Mesothelial cell of epicardium (in vitro differentiated cells): Measurements from ENCODE around the gene ATP5F1D. TPM values are rescaled to one million over a fixed set of nuclear protein-coding genes. Genes with fewer than 3 reads are reported as not detected.

ENCODE experiments used
- DNase-seq, 2 experiments: peaks; one replicate each; pipeline ENCODE4 v3.0.0; 2021; ENCODE audit warnings: low spot score in 2 of 2; ENCODE audit not compliant: unreplicated experiment in 2 of 2
- H3K27ac Mint-ChIP-seq: 2 replicates; pipeline ENCODE4 v1.8.0; 2021; ENCODE audit warnings: mixed read lengths
- H3K27me3 Mint-ChIP-seq: 2 replicates; pipeline ENCODE4 v1.8.0; 2021; ENCODE audit warnings: low read depth, mixed read lengths
- H3K36me3 Mint-ChIP-seq: 2 replicates; pipeline ENCODE4 v1.8.0; 2021; ENCODE audit warnings: mixed read lengths
- H3K4me1 Mint-ChIP-seq: 2 replicates; pipeline ENCODE4 v1.8.0; 2021; ENCODE audit warnings: mixed read lengths
- H3K4me3 Mint-ChIP-seq: 2 replicates; pipeline ENCODE4 v1.8.0; 2021; ENCODE audit warnings: mild to moderate bottlenecking, moderate library complexity, mixed read lengths
- H3K9me3 Mint-ChIP-seq: 2 replicates; pipeline ENCODE4 v1.8.0; 2021; ENCODE audit warnings: mixed read lengths
- total RNA-seq: library from RNA; stranded (reverse); gene quantifications from 3 replicates; pipeline ENCODE4 v1.2.1, GENCODE V29; 2021
- TF ChIP-seq, protein P1 (sequence below): fragments of 200-600 bp; sonication (generic); IDR thresholded peaks from one replicate; pipeline ENCODE4 v1.5.0; 2021; ENCODE audit warnings: antibody characterized with exemption; ENCODE audit not compliant: unreplicated experiment

ATP5F1D gene
- total RNA-seq, 1 donor from 2014 or later = 108 TPM

DNA sequence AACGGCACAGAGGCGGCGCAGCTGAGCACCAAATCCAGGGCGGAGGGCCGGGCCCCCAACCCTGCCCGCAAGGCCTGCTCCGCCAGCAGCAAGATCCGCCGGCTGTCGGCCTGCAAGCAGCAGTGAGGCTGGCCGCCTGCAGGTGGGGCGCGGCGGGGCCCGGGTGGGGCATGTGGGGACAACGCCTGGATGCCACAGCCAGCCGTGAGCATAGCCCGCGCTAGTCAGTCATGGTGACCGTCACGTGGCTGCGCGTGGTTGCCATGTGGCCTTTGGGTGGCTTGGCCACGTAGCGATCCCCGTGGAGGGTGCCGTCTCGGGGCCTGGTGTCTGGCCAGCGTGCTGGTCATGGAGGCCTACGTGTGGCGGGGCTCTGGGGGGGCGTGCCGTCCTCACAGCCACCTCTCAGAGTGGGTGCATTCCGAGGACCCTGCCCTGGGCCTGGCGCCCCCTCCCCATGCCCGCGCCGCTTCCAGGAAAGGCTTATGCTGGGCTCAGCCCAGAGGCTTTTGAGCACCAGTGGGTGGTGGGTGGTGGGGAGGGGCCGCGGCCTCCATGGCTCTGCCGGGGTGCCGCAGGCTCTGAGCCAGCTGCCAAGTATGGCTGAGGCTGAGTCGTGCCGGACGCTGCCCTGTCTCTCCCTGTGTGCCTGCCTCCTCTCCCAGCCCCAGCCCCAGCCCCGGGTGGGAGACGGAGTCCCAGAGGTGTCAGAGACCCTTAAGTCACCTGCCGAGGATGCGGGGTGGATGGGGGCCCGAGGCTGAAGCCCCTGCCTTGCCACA lies 14.8 kb upstream of the ATP5F1D start:
- Mint-ChIP-seq H3K4me1 (peaks cover 4% of the 10 kb centered on the region), H3K9me3 (no peaks in the 10 kb centered on the region), H3K4me3 (no peak overlapping the region), H3K27ac (no peak overlapping the region), H3K27me3 (no peaks in the 10 kb centered on the region), H3K36me3 (peaks cover 3% of the 10 kb centered on the region)
- DNase-seq = no peak
- TF ChIP-seq, protein P1, sequence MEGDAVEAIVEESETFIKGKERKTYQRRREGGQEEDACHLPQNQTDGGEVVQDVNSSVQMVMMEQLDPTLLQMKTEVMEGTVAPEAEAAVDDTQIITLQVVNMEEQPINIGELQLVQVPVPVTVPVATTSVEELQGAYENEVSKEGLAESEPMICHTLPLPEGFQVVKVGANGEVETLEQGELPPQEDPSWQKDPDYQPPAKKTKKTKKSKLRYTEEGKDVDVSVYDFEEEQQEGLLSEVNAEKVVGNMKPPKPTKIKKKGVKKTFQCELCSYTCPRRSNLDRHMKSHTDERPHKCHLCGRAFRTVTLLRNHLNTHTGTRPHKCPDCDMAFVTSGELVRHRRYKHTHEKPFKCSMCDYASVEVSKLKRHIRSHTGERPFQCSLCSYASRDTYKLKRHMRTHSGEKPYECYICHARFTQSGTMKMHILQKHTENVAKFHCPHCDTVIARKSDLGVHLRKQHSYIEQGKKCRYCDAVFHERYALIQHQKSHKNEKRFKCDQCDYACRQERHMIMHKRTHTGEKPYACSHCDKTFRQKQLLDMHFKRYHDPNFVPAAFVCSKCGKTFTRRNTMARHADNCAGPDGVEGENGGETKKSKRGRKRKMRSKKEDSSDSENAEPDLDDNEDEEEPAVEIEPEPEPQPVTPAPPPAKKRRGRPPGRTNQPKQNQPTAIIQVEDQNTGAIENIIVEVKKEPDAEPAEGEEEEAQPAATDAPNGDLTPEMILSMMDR = no peak

DNA sequence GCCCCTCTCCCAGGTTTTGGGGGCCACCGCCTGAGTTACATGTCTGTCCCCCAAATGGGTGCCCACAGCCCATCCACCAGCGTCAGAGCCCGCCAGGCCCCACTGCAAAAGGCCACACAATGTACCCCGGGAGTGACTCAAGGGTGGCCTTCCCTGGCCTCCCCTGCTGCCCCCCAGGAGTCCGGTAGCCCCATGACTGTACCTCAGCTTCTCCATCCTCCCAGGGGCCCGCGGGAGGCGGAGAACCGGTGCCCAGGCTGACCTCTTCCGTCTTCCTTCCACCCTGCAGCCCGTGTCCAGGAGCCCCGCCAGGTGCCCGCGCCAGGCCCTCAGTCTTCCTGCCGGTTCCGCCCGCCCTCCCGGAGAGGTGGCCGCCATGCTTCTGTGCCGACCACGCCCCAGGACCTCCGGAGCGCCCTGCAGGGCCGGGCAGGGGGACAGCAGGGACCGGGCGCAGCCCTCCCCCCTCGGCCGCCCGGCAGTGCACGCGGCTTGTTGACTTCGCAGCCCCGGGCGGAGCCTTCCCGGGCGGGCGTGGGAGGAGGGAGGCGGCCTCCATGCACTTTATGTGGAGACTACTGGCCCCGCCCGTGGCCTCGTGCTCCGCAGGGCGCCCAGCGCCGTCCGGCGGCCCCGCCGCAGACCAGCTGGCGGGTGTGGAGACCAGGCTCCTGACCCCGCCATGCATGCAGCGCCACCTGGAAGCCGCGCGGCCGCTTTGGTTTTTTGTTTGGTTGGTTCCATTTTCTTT lies 14.1 kb upstream of the ATP5F1D start:
- Mint-ChIP-seq H3K9me3 (no peaks in the 10 kb centered on the region), H3K36me3 (peaks cover 3% of the 10 kb centered on the region), H3K27ac (no peak overlapping the region), H3K4me1 (peaks cover 12% of the 10 kb centered on the region), H3K4me3 (no peak overlapping the region), H3K27me3 (no peaks in the 10 kb centered on the region)
- TF ChIP-seq, protein P1 = no peak
- no peak for DNase-seq

DNA sequence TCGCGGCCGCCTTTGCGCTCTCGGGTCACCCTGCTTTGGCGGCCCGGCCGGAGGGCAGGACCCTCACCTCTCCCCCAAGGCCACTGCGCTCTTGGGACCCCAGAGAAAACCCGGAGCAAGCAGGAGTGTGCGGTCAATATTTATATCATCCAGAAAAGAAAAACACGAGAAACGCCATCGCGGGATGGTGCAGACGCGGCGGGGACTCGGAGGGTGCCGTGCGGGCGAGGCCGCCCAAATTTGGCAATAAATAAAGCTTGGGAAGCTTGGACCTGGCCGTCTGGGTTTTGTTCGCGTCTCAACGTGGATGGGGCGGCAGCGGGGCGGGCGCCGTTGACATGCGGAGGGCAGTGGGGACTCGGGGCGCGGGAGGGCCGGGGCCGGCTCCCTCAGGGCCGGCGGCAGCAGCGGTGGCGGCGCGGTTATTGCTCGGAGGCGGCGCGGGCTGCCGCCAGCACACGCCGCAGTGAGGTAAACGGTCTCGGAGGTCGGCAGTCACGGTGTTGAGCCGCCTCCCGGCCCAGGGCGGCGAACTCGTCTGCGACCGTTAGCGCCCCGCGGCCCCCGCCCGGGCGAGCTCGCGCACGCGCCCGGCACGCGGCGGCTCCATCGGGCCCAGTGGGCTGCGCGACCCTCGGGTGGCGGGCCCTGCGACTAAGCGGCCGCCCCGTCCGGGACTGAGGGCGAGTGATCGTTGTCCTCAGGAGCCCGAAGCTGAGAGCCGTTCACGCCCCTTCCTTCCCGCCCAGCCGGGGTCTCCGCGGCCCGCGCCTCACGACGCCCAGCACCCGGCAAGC lies 13.2 kb upstream of the ATP5F1D start:
- H3K4me3 Mint-ChIP-seq = no peak overlapping the region
- H3K27me3 Mint-ChIP-seq = no peaks in the 10 kb centered on the region
- DNase-seq = no peak
- H3K9me3 Mint-ChIP-seq = no peaks in the 10 kb centered on the region
- no peak overlapping the region for H3K27ac Mint-ChIP-seq
- peaks cover 3% of the 10 kb centered on the region for H3K36me3 Mint-ChIP-seq
- TF ChIP-seq, protein P1 = no peak
- H3K4me1 Mint-ChIP-seq = peaks cover 18% of the 10 kb centered on the region

DNA sequence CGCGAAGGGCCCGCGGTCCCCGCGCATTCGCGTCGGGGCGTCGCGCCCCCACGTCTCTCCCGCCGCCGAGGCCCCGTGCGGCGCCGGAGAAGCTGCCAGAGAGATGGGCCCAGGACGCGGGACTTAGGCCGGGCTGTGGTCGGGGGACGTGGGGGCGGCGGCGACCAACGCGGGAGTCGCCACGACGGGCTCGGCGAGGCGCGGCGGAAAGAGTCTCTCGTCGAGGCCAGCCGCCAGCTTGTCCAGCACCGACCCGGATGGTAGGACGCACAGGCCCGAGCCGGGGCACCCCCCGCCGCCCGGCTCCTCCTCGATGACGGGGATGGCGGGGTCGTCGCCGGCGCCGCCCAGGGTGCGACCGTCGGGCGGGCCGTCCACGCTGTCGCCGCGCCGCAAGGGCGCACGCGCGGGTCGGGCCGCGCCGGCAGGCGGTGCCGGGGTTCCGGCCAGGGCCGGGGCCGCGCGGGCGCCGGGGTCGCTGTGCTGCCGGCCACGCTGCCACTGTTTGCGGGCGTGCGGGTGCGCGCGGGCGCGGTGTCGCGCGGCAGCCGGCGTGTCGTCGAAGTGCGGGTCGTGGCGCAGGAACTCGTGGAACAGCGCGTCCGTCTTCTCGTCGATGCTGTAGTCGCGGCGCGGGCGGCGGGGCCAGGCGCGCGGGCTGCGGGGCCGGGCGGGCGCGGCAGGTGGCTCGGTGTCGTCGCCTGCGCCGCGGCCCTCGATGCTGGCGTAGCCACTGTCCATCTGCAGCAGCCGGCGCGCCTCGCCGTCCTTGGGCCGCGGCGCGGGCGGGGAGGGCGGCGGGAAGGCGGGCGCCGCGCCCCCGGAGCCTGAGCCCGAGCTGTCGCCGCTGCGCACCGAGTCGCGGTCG lies 12.3 kb upstream of the ATP5F1D start:
- no peaks in the 10 kb centered on the region for H3K27me3 Mint-ChIP-seq
- TF ChIP-seq, protein P1 = no peak
- H3K36me3 Mint-ChIP-seq = peaks cover 3% of the 10 kb centered on the region
- DNase-seq = no peak
- H3K4me1 Mint-ChIP-seq = peaks cover 18% of the 10 kb centered on the region
- no peak overlapping the region for H3K27ac Mint-ChIP-seq
- H3K9me3 Mint-ChIP-seq = no peaks in the 10 kb centered on the region
- H3K4me3 Mint-ChIP-seq = no peak overlapping the region
